K562 (cell line): ENCODE results near the gene IFFO2. TPM values are rescaled to one million over a fixed set of nuclear protein-coding genes. Genes with fewer than 3 reads are reported as not detected.

Experiments used
- CBFA2T3 ChIP-seq: fragments of 450-650 bp; IDR thresholded peaks from 2 replicates; pipeline ENCODE4 v1.6.1; 2017
- CEBPG ChIP-seq, 3 experiments: fragments of 200-800 bp in 1 of 3; sonication (Bioruptor generic) in 1 of 3; sonication (generic) in 1 of 3; formaldehyde crosslinking in 1 of 3; IDR thresholded peaks in 2 of 3; conservative IDR thresholded peaks in 1 of 3; 2 replicates each; pipeline versions ENCODE4 v1.6.1 to v1.8.0; 2016 to 2022; ENCODE audit warnings: missing compliant biosample characterization in 2 of 3, missing genetic modification characterization in 2 of 3, mild to moderate bottlenecking in 1 of 3, missing genetic modification reagents in 1 of 3
- CTBP1 ChIP-seq: fragments of 450-650 bp; IDR thresholded peaks from 2 replicates; pipeline ENCODE4 v1.6.1; 2016; ENCODE audit warnings: borderline replicate concordance
- FUS ChIP-seq: fragments of 200-400 bp; formaldehyde crosslinking; optimal IDR thresholded peaks from 2 replicates; pipeline ENCODE3; 2017; ENCODE audit warnings: low read depth, low read length
- POLR2B ChIP-seq: fragments of 450-650 bp; IDR thresholded peaks from 2 replicates; pipeline ENCODE4 v1.6.1; 2018; ENCODE audit warnings: low read depth; ENCODE audit not compliant: partially characterized antibody
- RFX7 ChIP-seq: fragments of 250-450 bp; sonication (Bioruptor Pico); IDR thresholded peaks from 2 replicates; pipeline ENCODE4 v1.5.1; 2021; ENCODE audit warnings: mild to moderate bottlenecking
- SRSF7 ChIP-seq: fragments of 200-400 bp; formaldehyde crosslinking; optimal IDR thresholded peaks from 2 replicates; pipeline ENCODE3; 2017; ENCODE audit warnings: mild to moderate bottlenecking, low read depth, low read length
- TAF1 ChIP-seq: IDR thresholded peaks from 2 replicates; pipeline ENCODE4 v1.6.1; 2011; ENCODE audit warnings: mild to moderate bottlenecking, low read length, moderate library complexity; ENCODE audit not compliant: insufficient read depth, control insufficient read depth, severe bottlenecking; ENCODE audit errors: extremely low read depth
- polyA plus RNA-seq, 8 experiments: library from polyadenylated mRNA; depleted of rRNA in 4 of 8; stranded (reverse) in 5 of 8; unstranded in 3 of 8; fragments of >200 nt; fragmentation: Nextera tagmentation in 2 of 8; fragmentation: Illumina TruSeq in 1 of 8; extraction: Ambion mirVana in 2 of 8; extraction: Trizol in 1 of 8; gene quantifications; 2 replicates each; pipeline versions ENCODE4 v1.2.1 to v1.2.3, GENCODE V29; 2011 to 2014; ENCODE audit warnings: inconsistent platforms in 1 of 8, missing spikeins in 1 of 8
- total RNA-seq, 7 experiments: library from RNA; depleted of rRNA in 6 of 7; stranded (reverse); fragments of >200 nt in 6 of 7; fragmentation: Illumina TruSeq in 2 of 7; extraction: Trizol in 2 of 7; gene quantifications; 2 replicates each; pipeline versions ENCODE4 v1.2.1 to v1.2.3, GENCODE V29; 2011 to 2021; ENCODE audit warnings: low replicate concordance in 1 of 7
- TF ChIP-seq, protein P1 (sequence below): fragments of 250-450 bp; sonication (Bioruptor Pico); IDR thresholded peaks from 2 replicates; pipeline ENCODE4 v1.4.0; 2020; ENCODE audit warnings: mild to moderate bottlenecking, moderate library complexity, borderline replicate concordance
- TF ChIP-seq, protein P2 (sequence below): fragments of 450-650 bp; IDR thresholded peaks from 2 replicates; pipeline ENCODE4 v1.6.1; 2018; ENCODE audit not compliant: partially characterized antibody
- TF ChIP-seq, protein P3 (sequence below), 2 experiments: fragments of 450-650 bp; IDR thresholded peaks; 2 replicates each; pipeline ENCODE4 v1.6.1; 2016; ENCODE audit warnings: mild to moderate bottlenecking in 2 of 2, borderline replicate concordance in 1 of 2, low read depth in 1 of 2, moderate library complexity in 1 of 2

Gene IFFO2
- total and polyA plus RNA-seq, 9 of the 15 experiments (the other 6 are each of a cell fraction or from before 2014, with no cell fraction given): 0.15 to 1.0 (median 0.44) TPM; not detected in 2

DNA sequence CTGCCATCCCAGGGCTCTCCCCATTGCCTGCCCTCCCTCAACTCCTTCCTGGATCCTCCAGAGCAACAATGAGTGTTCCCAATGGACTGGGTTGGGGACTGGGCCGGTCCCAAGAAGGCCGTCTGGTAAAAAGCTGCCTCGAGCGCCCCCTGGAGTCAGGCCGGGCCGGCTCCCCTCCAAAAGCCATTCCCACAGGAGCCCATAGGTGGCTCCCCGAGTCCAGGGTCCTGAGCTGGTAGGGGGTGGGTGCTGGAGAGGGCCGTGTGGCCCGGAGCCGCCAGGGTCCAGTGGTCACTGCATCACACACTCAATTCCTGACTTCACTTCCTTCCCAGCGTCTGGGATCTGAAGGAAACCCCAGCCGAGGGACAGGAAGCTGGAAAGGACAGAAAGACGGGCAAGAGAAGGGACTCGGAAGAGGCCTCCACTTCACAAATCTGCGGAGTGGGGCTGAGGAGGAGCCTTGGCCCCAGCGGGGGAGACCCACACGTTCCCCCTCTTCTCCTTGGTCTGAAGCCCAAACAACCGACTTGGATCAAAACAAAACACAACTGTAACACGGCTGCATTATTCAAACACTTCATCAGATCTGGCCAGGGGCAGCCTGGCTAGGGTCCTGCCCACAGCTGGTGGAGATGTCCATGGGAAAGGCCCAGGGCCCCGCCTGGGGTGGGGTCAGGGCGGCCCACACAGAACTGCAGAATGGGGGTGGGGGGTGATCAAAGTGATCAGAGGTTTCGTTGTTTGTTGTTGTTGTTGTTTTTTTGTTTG is 43.2 kb downstream of the IFFO2 start (continued):
- TF ChIP-seq, protein P1, sequence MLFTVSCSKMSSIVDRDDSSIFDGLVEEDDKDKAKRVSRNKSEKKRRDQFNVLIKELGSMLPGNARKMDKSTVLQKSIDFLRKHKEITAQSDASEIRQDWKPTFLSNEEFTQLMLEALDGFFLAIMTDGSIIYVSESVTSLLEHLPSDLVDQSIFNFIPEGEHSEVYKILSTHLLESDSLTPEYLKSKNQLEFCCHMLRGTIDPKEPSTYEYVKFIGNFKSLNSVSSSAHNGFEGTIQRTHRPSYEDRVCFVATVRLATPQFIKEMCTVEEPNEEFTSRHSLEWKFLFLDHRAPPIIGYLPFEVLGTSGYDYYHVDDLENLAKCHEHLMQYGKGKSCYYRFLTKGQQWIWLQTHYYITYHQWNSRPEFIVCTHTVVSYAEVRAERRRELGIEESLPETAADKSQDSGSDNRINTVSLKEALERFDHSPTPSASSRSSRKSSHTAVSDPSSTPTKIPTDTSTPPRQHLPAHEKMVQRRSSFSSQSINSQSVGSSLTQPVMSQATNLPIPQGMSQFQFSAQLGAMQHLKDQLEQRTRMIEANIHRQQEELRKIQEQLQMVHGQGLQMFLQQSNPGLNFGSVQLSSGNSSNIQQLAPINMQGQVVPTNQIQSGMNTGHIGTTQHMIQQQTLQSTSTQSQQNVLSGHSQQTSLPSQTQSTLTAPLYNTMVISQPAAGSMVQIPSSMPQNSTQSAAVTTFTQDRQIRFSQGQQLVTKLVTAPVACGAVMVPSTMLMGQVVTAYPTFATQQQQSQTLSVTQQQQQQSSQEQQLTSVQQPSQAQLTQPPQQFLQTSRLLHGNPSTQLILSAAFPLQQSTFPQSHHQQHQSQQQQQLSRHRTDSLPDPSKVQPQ (CRISPR knock-in tag): no peak
- TF ChIP-seq POLR2B (no peak), CBFA2T3 (no peak), SRSF7 (no peak), CTBP1 (peak; percentile 49; the same call in 1 of the 2 replicates), TAF1 (no peak), RFX7 (CRISPR knock-in tag) (no peak), FUS (no peak), CEBPG (CRISPR knock-in tag; IDR thresholded peaks at IDR 0.05) (no peak), CEBPG (tag; conservative IDR thresholded peaks at IDR 0.05 in 1 of 2, IDR thresholded peaks at IDR 0.05 in 1 of 2) (no peak)
- TF ChIP-seq, protein P2, sequence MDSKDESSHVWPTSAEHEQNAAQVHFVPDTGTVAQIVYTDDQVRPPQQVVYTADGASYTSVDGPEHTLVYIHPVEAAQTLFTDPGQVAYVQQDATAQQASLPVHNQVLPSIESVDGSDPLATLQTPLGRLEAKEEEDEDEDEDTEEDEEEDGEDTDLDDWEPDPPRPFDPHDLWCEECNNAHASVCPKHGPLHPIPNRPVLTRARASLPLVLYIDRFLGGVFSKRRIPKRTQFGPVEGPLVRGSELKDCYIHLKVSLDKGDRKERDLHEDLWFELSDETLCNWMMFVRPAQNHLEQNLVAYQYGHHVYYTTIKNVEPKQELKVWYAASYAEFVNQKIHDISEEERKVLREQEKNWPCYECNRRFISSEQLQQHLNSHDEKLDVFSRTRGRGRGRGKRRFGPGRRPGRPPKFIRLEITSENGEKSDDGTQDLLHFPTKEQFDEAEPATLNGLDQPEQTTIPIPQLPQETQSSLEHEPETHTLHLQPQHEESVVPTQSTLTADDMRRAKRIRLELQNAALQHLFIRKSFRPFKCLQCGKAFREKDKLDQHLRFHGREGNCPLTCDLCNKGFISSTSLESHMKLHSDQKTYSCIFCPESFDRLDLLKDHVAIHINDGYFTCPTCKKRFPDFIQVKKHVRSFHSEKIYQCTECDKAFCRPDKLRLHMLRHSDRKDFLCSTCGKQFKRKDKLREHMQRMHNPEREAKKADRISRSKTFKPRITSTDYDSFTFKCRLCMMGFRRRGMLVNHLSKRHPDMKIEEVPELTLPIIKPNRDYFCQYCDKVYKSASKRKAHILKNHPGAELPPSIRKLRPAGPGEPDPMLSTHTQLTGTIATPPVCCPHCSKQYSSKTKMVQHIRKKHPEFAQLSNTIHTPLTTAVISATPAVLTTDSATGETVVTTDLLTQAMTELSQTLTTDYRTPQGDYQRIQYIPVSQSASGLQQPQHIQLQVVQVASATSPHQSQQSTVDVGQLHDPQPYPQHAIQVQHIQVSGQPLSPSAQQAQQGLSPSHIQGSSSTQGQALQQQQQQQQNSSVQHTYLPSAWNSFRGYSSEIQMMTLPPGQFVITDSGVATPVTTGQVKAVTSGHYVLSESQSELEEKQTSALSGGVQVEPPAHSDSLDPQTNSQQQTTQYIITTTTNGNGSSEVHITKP: no peak
- TF ChIP-seq, protein P3, sequence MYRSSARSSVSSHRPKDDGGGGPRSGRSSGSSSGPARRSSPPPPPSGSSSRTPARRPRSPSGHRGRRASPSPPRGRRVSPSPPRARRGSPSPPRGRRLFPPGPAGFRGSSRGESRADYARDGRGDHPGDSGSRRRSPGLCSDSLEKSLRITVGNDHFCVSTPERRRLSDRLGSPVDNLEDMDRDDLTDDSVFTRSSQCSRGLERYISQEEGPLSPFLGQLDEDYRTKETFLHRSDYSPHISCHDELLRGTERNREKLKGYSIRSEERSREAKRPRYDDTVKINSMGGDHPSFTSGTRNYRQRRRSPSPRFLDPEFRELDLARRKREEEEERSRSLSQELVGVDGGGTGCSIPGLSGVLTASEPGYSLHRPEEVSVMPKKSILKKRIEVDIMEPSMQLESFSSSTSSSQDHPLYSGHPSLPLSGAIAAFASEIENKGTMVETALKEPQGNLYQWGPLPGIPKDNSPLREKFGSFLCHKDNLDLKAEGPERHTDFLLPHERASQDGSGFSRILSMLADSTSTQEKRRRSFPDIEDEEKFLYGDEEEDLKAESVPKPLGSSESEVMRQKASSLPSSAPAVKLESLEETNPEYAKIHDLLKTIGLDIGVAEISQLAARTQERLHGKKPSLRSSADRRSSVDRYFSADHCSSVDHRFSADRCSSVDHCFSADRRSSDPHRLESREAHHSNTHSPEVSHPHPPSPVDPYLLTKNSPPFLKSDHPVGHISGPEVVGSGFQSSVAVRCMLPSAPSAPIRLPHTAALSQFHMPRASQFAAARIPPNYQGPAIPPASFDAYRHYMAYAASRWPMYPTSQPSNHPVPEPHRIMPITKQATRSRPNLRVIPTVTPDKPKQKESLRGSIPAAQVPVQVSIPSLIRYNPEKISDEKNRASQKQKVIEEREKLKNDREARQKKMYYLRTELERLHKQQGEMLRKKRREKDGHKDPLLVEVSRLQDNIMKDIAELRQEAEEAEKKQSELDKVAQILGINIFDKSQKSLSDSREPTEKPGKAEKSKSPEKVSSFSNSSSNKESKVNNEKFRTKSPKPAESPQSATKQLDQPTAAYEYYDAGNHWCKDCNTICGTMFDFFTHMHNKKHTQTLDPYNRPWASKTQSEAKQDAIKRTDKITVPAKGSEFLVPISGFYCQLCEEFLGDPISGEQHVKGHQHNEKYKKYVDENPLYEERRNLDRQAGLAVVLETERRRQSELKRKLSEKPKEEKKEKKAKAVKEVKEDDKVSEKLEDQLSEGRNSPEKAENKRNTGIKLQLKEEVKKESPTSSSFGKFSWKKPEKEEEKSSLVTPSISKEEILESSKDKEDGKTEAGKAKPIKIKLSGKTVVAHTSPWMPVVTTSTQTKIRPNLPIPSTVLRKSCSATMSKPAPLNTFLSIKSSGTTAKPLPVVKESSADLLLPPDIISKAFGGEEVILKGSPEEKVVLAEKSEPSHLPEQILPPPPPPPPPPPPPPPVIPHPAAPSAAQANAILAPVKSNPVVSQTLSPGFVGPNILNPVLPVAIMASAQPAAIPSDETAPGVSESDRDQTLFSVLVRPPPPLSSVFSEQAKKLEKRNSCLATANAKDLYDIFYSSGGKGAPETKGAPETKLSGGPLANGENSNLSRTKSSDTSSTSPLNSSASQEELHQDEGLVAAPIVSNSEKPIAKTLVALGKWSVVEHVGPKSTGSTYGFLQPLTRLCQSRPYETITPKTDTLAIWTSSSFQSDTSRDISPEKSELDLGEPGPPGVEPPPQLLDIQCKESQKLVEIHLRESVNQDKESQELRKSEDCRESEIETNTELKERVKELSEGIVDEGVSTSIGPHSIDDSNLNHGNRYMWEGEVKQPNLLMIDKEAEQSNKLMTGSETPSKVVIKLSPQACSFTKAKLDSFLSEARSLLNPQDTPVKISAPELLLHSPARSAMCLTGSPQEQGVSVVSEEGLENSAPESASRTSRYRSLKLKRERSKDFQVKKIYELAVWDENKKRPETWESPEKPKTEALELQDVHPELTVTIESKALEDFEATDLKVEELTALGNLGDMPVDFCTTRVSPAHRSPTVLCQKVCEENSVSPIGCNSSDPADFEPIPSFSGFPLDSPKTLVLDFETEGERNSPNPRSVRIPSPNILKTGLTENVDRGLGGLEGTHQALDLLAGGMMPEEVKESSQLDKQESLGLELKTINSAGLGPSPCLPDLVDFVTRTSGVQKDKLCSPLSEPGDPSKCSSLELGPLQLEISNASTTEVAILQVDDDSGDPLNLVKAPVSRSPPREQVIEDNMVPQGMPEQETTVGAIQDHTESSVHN (IDR thresholded peaks at IDR 0.05; ENCODE audit: borderline replicate concordance in 1 of 2, low read depth in 1 of 2): no peak
